Ovary (tissue), 3 donors: Measurements from ENCODE around the gene CYGB.

ENCODE experiments used
- EP300 ChIP-seq: sonication (generic); formaldehyde crosslinking; IDR thresholded peaks from one replicate; pipeline ENCODE4 v1.6.1; 2017; ENCODE audit warnings: antibody characterized with exemption
- POLR2A ChIP-seq: fragments of 450-650 bp; IDR thresholded peaks from one replicate; pipeline ENCODE4 v1.6.1; 2017; ENCODE audit warnings: antibody characterized with exemption, mild to moderate bottlenecking, moderate library complexity
- TF ChIP-seq, protein P1 (sequence below), 3 donors: fragments of 450-650 bp in 2 of 3; fragments of 200-600 bp in 1 of 3; IDR thresholded peaks; one replicate each; pipeline versions ENCODE4 v1.5.1 to v1.8.0; 2016 to 2022; ENCODE audit warnings: antibody characterized with exemption in 3 of 3, mild to moderate bottlenecking in 1 of 3
- donor health status: DM: no; HTN: no; CAD: no.

DNA sequence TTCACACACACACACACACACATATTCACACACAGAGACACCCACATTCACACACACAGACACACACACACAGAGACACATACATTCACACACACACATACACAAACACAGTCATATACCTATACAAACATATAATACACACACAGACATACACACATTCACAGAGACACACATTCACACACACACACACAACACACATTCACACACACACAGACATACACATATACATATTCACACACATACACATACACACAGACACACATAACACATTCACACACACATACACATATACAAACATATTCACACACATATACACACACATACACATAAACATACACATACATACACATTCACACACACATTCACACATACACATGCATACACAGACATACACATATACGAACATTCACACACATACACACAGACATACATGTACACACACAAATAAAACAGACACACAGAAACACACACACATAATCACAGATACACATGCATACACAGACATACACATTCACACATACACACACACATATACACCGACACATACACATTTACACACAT is 10.2 kb upstream of the CYGB start:
- TF ChIP-seq, protein P1, sequence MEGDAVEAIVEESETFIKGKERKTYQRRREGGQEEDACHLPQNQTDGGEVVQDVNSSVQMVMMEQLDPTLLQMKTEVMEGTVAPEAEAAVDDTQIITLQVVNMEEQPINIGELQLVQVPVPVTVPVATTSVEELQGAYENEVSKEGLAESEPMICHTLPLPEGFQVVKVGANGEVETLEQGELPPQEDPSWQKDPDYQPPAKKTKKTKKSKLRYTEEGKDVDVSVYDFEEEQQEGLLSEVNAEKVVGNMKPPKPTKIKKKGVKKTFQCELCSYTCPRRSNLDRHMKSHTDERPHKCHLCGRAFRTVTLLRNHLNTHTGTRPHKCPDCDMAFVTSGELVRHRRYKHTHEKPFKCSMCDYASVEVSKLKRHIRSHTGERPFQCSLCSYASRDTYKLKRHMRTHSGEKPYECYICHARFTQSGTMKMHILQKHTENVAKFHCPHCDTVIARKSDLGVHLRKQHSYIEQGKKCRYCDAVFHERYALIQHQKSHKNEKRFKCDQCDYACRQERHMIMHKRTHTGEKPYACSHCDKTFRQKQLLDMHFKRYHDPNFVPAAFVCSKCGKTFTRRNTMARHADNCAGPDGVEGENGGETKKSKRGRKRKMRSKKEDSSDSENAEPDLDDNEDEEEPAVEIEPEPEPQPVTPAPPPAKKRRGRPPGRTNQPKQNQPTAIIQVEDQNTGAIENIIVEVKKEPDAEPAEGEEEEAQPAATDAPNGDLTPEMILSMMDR (IDR thresholded peaks at IDR 0.05): no peak
- TF ChIP-seq POLR2A: no peak
- TF ChIP-seq EP300: no peak
